ENCODE data around the gene BBOX1.
"Not testable (repeated sequence)": the region's sequence is repeated elsewhere in the genome, so short reads cannot be mapped to it uniquely, and the experiment has no call there.

The BBOX1 gene

DNA sequence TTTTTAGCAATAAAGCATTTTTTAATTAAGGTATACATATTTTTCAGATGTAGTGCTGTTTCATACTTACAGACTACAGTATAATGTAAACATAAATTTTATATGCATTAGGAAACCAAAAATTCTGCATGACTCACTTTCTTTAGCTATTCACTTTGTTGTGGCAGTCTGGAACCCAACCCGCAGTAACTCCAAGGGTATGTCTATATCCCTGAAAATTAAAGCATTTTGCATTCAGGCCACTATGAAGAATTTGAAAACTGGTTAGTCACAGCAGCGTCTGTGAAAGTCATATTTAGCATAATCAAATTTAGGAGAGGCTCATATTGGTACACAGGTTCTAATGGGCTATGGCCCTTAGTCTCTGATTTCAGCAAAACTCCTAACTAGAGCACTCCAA, 46.8 kb downstream of the BBOX1 start:
- H3K79me2 ChIP-seq (ENCODE audit: insufficient read depth, low read length), result no peaks in the 10 kb centered on the region
- no peaks in the 10 kb centered on the region for H3F3A ChIP-seq (ENCODE audit: insufficient read depth)
- no peaks in the 10 kb centered on the region for H3K9me3 ChIP-seq (ENCODE audit: insufficient read depth, low read length)
- no peak overlapping the region for H3K4me3 ChIP-seq (ENCODE audit: insufficient read depth, low read length, poor library complexity, severe bottlenecking)
- no peak overlapping the region for H3K9ac ChIP-seq (ENCODE audit: low read length)
- H3K36me3 ChIP-seq (ENCODE audit: low read length), result no peaks in the 10 kb centered on the region
- H3K4me2 ChIP-seq (ENCODE audit: low read depth, low read length, poor library complexity, severe bottlenecking), result no peak overlapping the region
- no peaks in the 10 kb centered on the region for H3K27me3 ChIP-seq (ENCODE audit: low read length)
- H4K20me1 ChIP-seq (ENCODE audit: low read depth, low read length), result no peaks in the 10 kb centered on the region
- no peak overlapping the region for H2AFZ ChIP-seq (ENCODE audit: low read depth, low read length, severe bottlenecking)
- H3K9me2 ChIP-seq (replicated peaks; ENCODE audit: insufficient read depth, low read length), result no peaks in the 10 kb centered on the region
- H3K27ac ChIP-seq (ENCODE audit: low read depth, low read length), result no peak overlapping the region
- TF ChIP-seq, protein P1, sequence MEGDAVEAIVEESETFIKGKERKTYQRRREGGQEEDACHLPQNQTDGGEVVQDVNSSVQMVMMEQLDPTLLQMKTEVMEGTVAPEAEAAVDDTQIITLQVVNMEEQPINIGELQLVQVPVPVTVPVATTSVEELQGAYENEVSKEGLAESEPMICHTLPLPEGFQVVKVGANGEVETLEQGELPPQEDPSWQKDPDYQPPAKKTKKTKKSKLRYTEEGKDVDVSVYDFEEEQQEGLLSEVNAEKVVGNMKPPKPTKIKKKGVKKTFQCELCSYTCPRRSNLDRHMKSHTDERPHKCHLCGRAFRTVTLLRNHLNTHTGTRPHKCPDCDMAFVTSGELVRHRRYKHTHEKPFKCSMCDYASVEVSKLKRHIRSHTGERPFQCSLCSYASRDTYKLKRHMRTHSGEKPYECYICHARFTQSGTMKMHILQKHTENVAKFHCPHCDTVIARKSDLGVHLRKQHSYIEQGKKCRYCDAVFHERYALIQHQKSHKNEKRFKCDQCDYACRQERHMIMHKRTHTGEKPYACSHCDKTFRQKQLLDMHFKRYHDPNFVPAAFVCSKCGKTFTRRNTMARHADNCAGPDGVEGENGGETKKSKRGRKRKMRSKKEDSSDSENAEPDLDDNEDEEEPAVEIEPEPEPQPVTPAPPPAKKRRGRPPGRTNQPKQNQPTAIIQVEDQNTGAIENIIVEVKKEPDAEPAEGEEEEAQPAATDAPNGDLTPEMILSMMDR (IDR thresholded peaks at IDR 0.05; ENCODE audit: insufficient read depth, low read length, poor library complexity, severe bottlenecking), result no peak
- no peak for TF ChIP-seq EZH2phosphoT487 (conservative IDR thresholded peaks at IDR 0.05; ENCODE audit: low read length)

DNA sequence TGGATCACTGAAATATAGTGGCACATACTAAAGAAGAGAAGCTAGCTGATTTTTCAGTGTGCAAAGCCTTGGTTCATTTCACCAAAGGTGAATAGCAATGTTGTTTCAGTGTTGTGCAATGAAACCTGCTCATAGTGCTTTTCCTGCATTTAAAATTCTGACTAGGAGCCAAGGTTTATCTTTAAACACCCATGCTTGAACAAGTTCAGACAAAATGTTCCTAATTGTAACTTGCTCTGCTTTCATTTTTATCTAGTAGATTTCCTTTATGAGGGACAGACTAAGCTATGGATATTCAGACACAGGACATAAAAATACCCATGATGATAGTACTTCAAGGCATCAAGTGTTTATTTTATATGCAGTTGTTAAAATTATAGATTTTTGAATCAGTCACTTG, 47.7 kb downstream of the BBOX1 start:
- Histone ChIP-seq H3K9ac (ENCODE audit: low read length) (no peak overlapping the region), H3K36me3 (ENCODE audit: low read length) (no peaks in the 10 kb centered on the region), H3K4me3 (ENCODE audit: insufficient read depth, low read length, poor library complexity, severe bottlenecking) (no peak overlapping the region), H3K79me2 (ENCODE audit: insufficient read depth, low read length) (no peaks in the 10 kb centered on the region), H3K9me2 (replicated peaks; ENCODE audit: insufficient read depth, low read length) (no peaks in the 10 kb centered on the region), H2AFZ (ENCODE audit: low read depth, low read length, severe bottlenecking) (no peak overlapping the region), H3K9me3 (ENCODE audit: insufficient read depth, low read length) (no peaks in the 10 kb centered on the region), H3F3A (ENCODE audit: insufficient read depth) (no peaks in the 10 kb centered on the region), H3K4me2 (ENCODE audit: low read depth, low read length, poor library complexity, severe bottlenecking) (no peak overlapping the region), H3K27me3 (ENCODE audit: low read length) (no peaks in the 10 kb centered on the region), H3K27ac (ENCODE audit: low read depth, low read length) (no peak overlapping the region), H4K20me1 (ENCODE audit: low read depth, low read length) (no peaks in the 10 kb centered on the region)
- TF ChIP-seq EZH2phosphoT487 (conservative IDR thresholded peaks at IDR 0.05; ENCODE audit: low read length), result no peak
- TF ChIP-seq, protein P1 (IDR thresholded peaks at IDR 0.05; ENCODE audit: insufficient read depth, low read length, poor library complexity, severe bottlenecking), result no peak

DNA sequence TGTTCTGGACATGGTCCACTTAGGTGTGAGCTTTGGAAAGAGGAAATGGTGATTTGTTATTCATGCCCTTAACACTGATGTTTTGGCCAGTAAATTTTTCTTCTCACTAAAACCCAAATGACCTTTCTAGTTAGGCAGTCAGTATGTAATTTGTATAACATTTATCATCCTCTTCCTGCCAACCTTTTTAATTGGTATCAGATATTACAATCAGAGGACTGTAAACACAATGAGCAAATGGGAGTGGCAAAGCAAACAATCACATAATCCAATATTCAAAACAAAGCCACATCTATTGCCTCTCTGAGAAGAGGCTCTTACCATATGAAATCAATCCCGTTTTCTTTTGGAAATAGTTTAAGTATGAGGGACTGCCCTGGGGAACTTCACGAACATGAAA, 49.1 kb downstream of the BBOX1 start:
- Histone ChIP-seq H3K9me2 (replicated peaks; ENCODE audit: insufficient read depth, low read length) (no peaks in the 10 kb centered on the region), H3K9ac (ENCODE audit: low read length) (no peak overlapping the region), H3K27ac (ENCODE audit: low read depth, low read length) (no peak overlapping the region), H4K20me1 (ENCODE audit: low read depth, low read length) (no peaks in the 10 kb centered on the region), H3K36me3 (ENCODE audit: low read length) (no peaks in the 10 kb centered on the region), H2AFZ (ENCODE audit: low read depth, low read length, severe bottlenecking) (no peak overlapping the region), H3K4me3 (ENCODE audit: insufficient read depth, low read length, poor library complexity, severe bottlenecking) (no peak overlapping the region), H3K79me2 (ENCODE audit: insufficient read depth, low read length) (no peaks in the 10 kb centered on the region), H3K9me3 (ENCODE audit: insufficient read depth, low read length) (no peaks in the 10 kb centered on the region), H3F3A (ENCODE audit: insufficient read depth) (no peaks in the 10 kb centered on the region), H3K27me3 (ENCODE audit: low read length) (no peaks in the 10 kb centered on the region), H3K4me2 (ENCODE audit: low read depth, low read length, poor library complexity, severe bottlenecking) (no peak overlapping the region)
- TF ChIP-seq, protein P1 (IDR thresholded peaks at IDR 0.05; ENCODE audit: insufficient read depth, low read length, poor library complexity, severe bottlenecking), result no peak
- TF ChIP-seq EZH2phosphoT487 (conservative IDR thresholded peaks at IDR 0.05; ENCODE audit: low read length), result no peak

DNA sequence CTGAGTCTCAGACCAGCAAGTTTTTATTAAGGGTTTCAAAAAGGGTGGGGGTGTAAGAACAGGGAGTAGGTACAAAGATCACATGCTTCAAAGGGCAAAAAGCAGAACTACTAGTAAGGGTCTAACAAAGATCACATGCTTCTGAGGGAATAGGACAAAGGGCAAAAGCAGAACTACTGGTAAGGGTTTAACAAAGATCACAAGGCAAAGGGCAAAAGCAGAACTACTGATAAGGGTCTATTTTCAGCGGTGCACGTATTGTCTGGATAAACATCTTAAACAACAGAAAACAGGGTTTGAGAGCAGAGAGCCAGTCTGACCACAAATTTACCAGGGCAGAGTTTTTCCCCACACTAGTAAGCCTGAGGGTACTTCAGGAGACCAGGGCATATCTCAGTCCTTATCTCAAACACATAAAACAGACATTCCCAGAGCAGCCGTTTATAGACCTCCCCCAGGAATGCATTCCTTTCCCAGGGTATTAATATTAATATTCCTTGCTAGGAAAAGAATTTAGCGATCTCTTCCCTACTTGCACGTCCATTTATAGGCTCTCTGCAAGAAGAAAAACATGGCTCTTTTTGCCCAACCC, 49.8 kb downstream of the BBOX1 start:
- not testable (repeated sequence) for H3K9ac ChIP-seq (ENCODE audit: low read length); H3K9me2 ChIP-seq (replicated peaks; ENCODE audit: insufficient read depth, low read length); H3K4me3 ChIP-seq (ENCODE audit: insufficient read depth, low read length, poor library complexity, severe bottlenecking); H3K36me3 ChIP-seq (ENCODE audit: low read length); H3K27me3 ChIP-seq (ENCODE audit: low read length); H3K27ac ChIP-seq (ENCODE audit: low read depth, low read length); H3K9me3 ChIP-seq (ENCODE audit: insufficient read depth, low read length); H3F3A ChIP-seq (ENCODE audit: insufficient read depth); H4K20me1 ChIP-seq (ENCODE audit: low read depth, low read length); H3K79me2 ChIP-seq (ENCODE audit: insufficient read depth, low read length); H3K4me2 ChIP-seq (ENCODE audit: low read depth, low read length, poor library complexity, severe bottlenecking); H2AFZ ChIP-seq (ENCODE audit: low read depth, low read length, severe bottlenecking)

All from SU-DHL-6 (cell line).